HEK293 (cell line): Measurements from ENCODE around the gene TSHZ2.

Experiments
- CTCF ChIA-PET: fragments of 350-600 bp; formaldehyde crosslinking; extraction: SDS; loops from one replicate; lab custom pipeline; 2021; ENCODE audit warnings: antibody characterized with exemption; lab: Yijun Ruan, JAX
- POLR2A ChIA-PET: fragments of 300-600 bp; formaldehyde crosslinking; extraction: SDS; loops from one replicate; lab custom pipeline; 2020; ENCODE audit warnings: antibody characterized with exemption, inconsistent platforms; lab: Yijun Ruan, JAX
- H3K27ac ChIP-seq: fragments of 200-500 bp; sonication (Bioruptor generic); 2 replicates; pipeline ENCODE4 v1.5.1; 2014; ENCODE audit warnings: low read depth, low read length, control low read depth, inconsistent platforms; ENCODE audit errors: extremely low read depth
- H3K36me3 ChIP-seq, 2 experiments: fragments of 200-500 bp in 1 of 2; sonication (Bioruptor generic) in 1 of 2; 1 replicate in 1 of 2; 2 replicates in 1 of 2; pipeline ENCODE4 v1.5.1; 2014 to 2017; ENCODE audit warnings: inconsistent platforms in 2 of 2, low read length in 2 of 2; ENCODE audit not compliant: control insufficient read depth in 2 of 2, insufficient read depth in 1 of 2
- H3K4me1 ChIP-seq: fragments of 200-500 bp; sonication (Bioruptor generic); 2 replicates; pipeline ENCODE4 v1.5.1; 2014; ENCODE audit warnings: mild to moderate bottlenecking, low read length, inconsistent platforms; ENCODE audit not compliant: control insufficient read depth, insufficient read depth
- H3K4me3 ChIP-seq: 2 replicates; pipeline ENCODE4 v1.5.1; 2011; ENCODE audit warnings: low read depth, mild to moderate bottlenecking, control low read depth, low read length, moderate library complexity
- H3K9me3 ChIP-seq: fragments of 200-500 bp; sonication (Bioruptor generic); 2 replicates; pipeline ENCODE4 v1.5.1; 2014; ENCODE audit warnings: low read depth, low read length, inconsistent platforms; ENCODE audit not compliant: control insufficient read depth, insufficient read depth
- OSR2 ChIP-seq: fragments of 450-650 bp; formaldehyde crosslinking; IDR thresholded peaks from 2 replicates; pipeline ENCODE4 v1.5.1; 2016; ENCODE audit warnings: missing biosample characterization, missing genetic modification characterization
- SP7 ChIP-seq: fragments of 450-650 bp; formaldehyde crosslinking; IDR thresholded peaks from 2 replicates; pipeline ENCODE4 v1.5.1; 2016; ENCODE audit warnings: missing biosample characterization, missing genetic modification characterization
- YY1 ChIP-seq: fragments of 450-650 bp; formaldehyde crosslinking; IDR thresholded peaks from 2 replicates; pipeline ENCODE4 v1.5.1; 2018; ENCODE audit warnings: missing biosample characterization, missing genetic modification characterization
- YY2 ChIP-seq: fragments of 450-650 bp; formaldehyde crosslinking; IDR thresholded peaks from 2 replicates; pipeline ENCODE4 v1.5.1; 2016; ENCODE audit warnings: missing biosample characterization, missing genetic modification characterization
- ZEB2 ChIP-seq: fragments of 450-650 bp; formaldehyde crosslinking; IDR thresholded peaks from 2 replicates; pipeline ENCODE4 v1.5.1; 2016; ENCODE audit warnings: missing biosample characterization, missing genetic modification characterization
- ZFP41 ChIP-seq: fragments of 450-650 bp; formaldehyde crosslinking; IDR thresholded peaks from 2 replicates; pipeline ENCODE4 v1.5.1; 2016; ENCODE audit warnings: missing biosample characterization, missing genetic modification characterization, borderline replicate concordance
- ZNF324 ChIP-seq: fragments of 450-650 bp; formaldehyde crosslinking; IDR thresholded peaks from 2 replicates; pipeline ENCODE4 v1.5.1; 2016; ENCODE audit warnings: missing biosample characterization, missing genetic modification characterization
- ZNF335 ChIP-seq: fragments of 450-650 bp; formaldehyde crosslinking; conservative IDR thresholded peaks from 2 replicates; pipeline ENCODE4 v1.5.1; 2016; ENCODE audit warnings: missing biosample characterization, missing genetic modification characterization
- ZNF561 ChIP-seq: fragments of 450-650 bp; IDR thresholded peaks from 2 replicates; pipeline ENCODE4 v1.5.1; 2018; ENCODE audit warnings: missing biosample characterization, missing genetic modification characterization, borderline replicate concordance
- ZNF76 ChIP-seq: fragments of 450-650 bp; formaldehyde crosslinking; IDR thresholded peaks from 2 replicates; pipeline ENCODE4; 2016; ENCODE audit warnings: low read depth, missing biosample characterization, missing genetic modification characterization, borderline replicate concordance
- ZNF791 ChIP-seq: fragments of 450-650 bp; formaldehyde crosslinking; IDR thresholded peaks from 2 replicates; pipeline ENCODE4 v1.5.1; 2016; ENCODE audit warnings: missing biosample characterization, missing genetic modification characterization
- TF ChIP-seq, protein P1 (sequence below): fragments of 450-650 bp; formaldehyde crosslinking; IDR thresholded peaks from 2 replicates; pipeline ENCODE4 v1.5.1; 2017; ENCODE audit warnings: missing biosample characterization, missing genetic modification characterization
- TF ChIP-seq, protein P2 (sequence below): fragments of 450-650 bp; formaldehyde crosslinking; IDR thresholded peaks from 2 replicates; pipeline ENCODE4 v1.5.0; 2017; ENCODE audit warnings: missing biosample characterization, missing genetic modification characterization, borderline replicate concordance
- TF ChIP-seq, protein P3 (sequence below): fragments of 450-650 bp; formaldehyde crosslinking; IDR thresholded peaks from 2 replicates; pipeline ENCODE4 v1.5.1; 2017; ENCODE audit warnings: missing biosample characterization, missing genetic modification characterization

TSHZ2 gene

DNA sequence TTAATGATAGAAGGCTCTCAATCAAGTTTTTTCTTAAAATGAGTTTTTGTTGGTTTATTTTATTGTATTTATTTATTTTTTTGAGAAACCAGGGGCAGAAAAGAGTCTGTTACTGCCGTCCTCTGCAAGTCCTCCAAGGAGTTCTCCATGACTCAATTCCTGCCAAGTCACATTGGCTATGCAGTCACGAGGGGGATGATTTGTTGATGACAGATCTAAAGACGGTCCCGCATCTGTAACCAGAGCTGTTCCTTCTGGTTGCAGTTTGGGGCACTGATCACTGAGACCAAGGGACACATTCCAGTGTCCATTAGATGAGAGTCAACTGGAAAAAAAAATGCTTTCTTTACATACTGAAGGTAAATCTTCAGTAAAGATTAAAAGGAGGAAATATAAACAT lies 13.9 kb upstream of the TSHZ2 start:
- Histone ChIP-seq H3K4me1 (peaks cover 2% of the 10 kb centered on the region; the same call in 1 of the 2 replicates), H3K4me3 (no peak overlapping the region), H3K9me3 (no peaks in the 10 kb centered on the region), H3K36me3 (no peaks in the 10 kb centered on the region), H3K27ac (no peak overlapping the region)
- CTCF ChIA-PET: interaction anchor here (0.6 kb wide), 1 partner anchor 188 kb away, joined by 3 read pairs; no protein-coding TSS in a partner anchor
- POLR2A ChIA-PET: no interaction called here
- TF ChIP-seq, protein P1, sequence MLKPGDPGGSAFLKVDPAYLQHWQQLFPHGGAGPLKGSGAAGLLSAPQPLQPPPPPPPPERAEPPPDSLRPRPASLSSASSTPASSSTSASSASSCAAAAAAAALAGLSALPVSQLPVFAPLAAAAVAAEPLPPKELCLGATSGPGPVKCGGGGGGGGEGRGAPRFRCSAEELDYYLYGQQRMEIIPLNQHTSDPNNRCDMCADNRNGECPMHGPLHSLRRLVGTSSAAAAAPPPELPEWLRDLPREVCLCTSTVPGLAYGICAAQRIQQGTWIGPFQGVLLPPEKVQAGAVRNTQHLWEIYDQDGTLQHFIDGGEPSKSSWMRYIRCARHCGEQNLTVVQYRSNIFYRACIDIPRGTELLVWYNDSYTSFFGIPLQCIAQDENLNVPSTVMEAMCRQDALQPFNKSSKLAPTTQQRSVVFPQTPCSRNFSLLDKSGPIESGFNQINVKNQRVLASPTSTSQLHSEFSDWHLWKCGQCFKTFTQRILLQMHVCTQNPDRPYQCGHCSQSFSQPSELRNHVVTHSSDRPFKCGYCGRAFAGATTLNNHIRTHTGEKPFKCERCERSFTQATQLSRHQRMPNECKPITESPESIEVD (tag by site-specific recombination): no peak
- TF ChIP-seq SP7 (tag by site-specific recombination): peak; percentile 37; the same call in 1 of the 2 replicates

DNA sequence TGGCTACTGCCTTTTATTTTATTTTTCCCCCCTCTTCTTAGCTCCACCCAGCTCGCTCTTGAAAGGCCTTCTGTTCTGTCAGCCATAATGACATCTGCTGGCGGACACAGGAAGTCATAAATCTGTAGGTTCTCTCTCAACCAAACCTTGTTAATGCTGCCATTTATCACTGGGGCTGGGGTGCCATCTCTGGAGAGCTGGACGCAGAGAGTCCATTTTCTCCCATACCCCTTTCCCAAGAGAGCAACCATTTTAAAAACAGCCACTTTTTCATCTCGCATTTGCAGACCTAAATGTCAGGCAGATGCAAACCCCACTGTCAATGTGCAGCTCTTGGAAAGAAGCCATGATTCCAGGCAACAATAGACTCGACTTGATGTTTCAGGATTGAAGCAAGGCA lies 13.0 kb upstream of the TSHZ2 start:
- no peaks in the 10 kb centered on the region for H3K9me3 ChIP-seq
- no peak for TF ChIP-seq ZEB2 (tag by site-specific recombination)
- TF ChIP-seq YY1 (tag by site-specific recombination): peak; percentile 30; the same call in 1 of the 2 replicates
- peak; percentile 78 for TF ChIP-seq YY2 (tag by site-specific recombination)
- TF ChIP-seq ZNF791: no peak
- TF ChIP-seq ZNF335: peak; percentile 48
- no peak for TF ChIP-seq ZNF324
- TF ChIP-seq OSR2 (tag by site-specific recombination): 0 out of 2 replicates have a peak, but pooled peaks have one; percentile 50
- peak; percentile 86 for TF ChIP-seq ZNF561 (tag by site-specific recombination)
- TF ChIP-seq SP7 (tag by site-specific recombination): peak; percentile 9; the same call in 1 of the 2 replicates
- TF ChIP-seq, protein P2, sequence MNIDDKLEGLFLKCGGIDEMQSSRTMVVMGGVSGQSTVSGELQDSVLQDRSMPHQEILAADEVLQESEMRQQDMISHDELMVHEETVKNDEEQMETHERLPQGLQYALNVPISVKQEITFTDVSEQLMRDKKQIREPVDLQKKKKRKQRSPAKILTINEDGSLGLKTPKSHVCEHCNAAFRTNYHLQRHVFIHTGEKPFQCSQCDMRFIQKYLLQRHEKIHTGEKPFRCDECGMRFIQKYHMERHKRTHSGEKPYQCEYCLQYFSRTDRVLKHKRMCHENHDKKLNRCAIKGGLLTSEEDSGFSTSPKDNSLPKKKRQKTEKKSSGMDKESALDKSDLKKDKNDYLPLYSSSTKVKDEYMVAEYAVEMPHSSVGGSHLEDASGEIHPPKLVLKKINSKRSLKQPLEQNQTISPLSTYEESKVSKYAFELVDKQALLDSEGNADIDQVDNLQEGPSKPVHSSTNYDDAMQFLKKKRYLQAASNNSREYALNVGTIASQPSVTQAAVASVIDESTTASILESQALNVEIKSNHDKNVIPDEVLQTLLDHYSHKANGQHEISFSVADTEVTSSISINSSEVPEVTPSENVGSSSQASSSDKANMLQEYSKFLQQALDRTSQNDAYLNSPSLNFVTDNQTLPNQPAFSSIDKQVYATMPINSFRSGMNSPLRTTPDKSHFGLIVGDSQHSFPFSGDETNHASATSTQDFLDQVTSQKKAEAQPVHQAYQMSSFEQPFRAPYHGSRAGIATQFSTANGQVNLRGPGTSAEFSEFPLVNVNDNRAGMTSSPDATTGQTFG: no peak
- H3K4me1 ChIP-seq: peaks cover 2% of the 10 kb centered on the region; the same call in 1 of the 2 replicates
- ChIA-PET POLR2A (no interaction called here), CTCF (interaction anchor here (0.6 kb wide), 2 partner anchors 211 to 278 kb away, joined by 3 read pairs; no protein-coding TSS in a partner anchor)
- H3K27ac ChIP-seq: no peak overlapping the region
- H3K4me3 ChIP-seq: no peak overlapping the region
- no peaks in the 10 kb centered on the region for H3K36me3 ChIP-seq

DNA sequence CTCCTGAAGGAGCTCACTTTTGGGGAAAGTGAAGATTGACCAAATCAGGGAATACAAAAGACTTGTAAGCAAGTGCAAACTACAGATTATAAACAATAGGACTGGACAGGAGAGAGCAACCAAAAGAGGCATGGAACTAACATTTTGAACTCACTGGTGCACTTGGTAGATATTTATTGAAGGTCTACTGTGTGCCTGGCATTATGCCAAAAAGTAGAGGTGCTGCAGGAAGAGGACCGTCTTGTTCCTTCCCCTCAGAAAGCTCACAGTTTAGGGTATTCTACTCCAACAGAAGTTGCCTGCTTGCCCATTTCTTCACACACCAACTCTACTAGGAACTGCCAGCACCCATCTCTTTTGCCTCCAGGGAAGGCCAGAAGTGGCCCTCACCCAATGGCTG lies 10.0 kb upstream of the TSHZ2 start:
- ChIA-PET CTCF (interaction anchor here (0.7 kb wide), 1 partner anchor 685 kb away, joined by 3 read pairs; no protein-coding TSS in a partner anchor), POLR2A (no interaction called here)
- no peak overlapping the region for H3K4me3 ChIP-seq
- peaks cover 2% of the 10 kb centered on the region; the same call in 1 of the 2 replicates for H3K4me1 ChIP-seq
- H3K27ac ChIP-seq: no peak overlapping the region
- H3K36me3 ChIP-seq: no peaks in the 10 kb centered on the region
- TF ChIP-seq ZNF76 (tag by site-specific recombination) (no peak), ZFP41 (tag by site-specific recombination) (no peak)
- TF ChIP-seq, protein P3, sequence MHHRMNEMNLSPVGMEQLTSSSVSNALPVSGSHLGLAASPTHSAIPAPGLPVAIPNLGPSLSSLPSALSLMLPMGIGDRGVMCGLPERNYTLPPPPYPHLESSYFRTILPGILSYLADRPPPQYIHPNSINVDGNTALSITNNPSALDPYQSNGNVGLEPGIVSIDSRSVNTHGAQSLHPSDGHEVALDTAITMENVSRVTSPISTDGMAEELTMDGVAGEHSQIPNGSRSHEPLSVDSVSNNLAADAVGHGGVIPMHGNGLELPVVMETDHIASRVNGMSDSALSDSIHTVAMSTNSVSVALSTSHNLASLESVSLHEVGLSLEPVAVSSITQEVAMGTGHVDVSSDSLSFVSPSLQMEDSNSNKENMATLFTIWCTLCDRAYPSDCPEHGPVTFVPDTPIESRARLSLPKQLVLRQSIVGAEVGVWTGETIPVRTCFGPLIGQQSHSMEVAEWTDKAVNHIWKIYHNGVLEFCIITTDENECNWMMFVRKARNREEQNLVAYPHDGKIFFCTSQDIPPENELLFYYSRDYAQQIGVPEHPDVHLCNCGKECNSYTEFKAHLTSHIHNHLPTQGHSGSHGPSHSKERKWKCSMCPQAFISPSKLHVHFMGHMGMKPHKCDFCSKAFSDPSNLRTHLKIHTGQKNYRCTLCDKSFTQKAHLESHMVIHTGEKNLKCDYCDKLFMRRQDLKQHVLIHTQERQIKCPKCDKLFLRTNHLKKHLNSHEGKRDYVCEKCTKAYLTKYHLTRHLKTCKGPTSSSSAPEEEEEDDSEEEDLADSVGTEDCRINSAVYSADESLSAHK (tag by site-specific recombination): no peak
- TF ChIP-seq, all 188 proteins: peak for 0
- no peaks in the 10 kb centered on the region for H3K9me3 ChIP-seq
